K562 (cell line): ENCODE measurements around the gene EME2. TPM values are rescaled to one million over a fixed set of nuclear protein-coding genes. Genes with fewer than 3 reads are reported as not detected.
A peak's percentile ranks its signal among the peaks of the same experiment; 100 is the strongest.

ENCODE experiments used
- ATAC-seq: fragments of 200-7000 bp; cut with Tn5 transposase; 3 replicates; pipeline ENCODE4 v1.9.1; 2020; ENCODE audit warnings: moderate library complexity
- BruUV-seq: library from RNA; stranded (reverse); fragments of 400-500 nt; replicated peaks from 2 replicates; lab custom pipeline; 2021; lab: Mats Ljungman, UMichigan
- CTCF ChIA-PET: fragments of 300-600 bp; formaldehyde crosslinking; extraction: SDS; loops from one replicate; lab custom pipeline; 2021; ENCODE audit warnings: low intra/inter-chr PET ratio; lab: Yijun Ruan, JAX
- POLR2A ChIA-PET: fragments of 300-600, 350-650 bp; sonication (Branson Sonifier 250); formaldehyde crosslinking; extraction: SDS; loops from one replicate; lab custom pipeline; 2021; ENCODE audit warnings: antibody characterized with exemption, inconsistent platforms; lab: Yijun Ruan, JAX
- DNase-seq, 4 experiments: peaks; one replicate each; pipeline versions ENCODE4 v3.0.0 to v3.0.0-alpha.2; 2011 to 2018; ENCODE audit warnings: low spot score in 3 of 4, mixed read lengths in 3 of 4; ENCODE audit errors: extremely low read depth in 1 of 4
- FAIRE-seq: peaks from 2 replicates; lab custom pipeline; 2011; peaks lifted over from hg19 to GRCh38; lab: Jason Lieb, UNC
- H2AFZ ChIP-seq: 2 replicates; pipeline ENCODE4 v1.6.0; 2011; ENCODE audit warnings: low read depth, low read length, control low read depth, inconsistent platforms
- H3K27ac ChIP-seq: fragments of 200-600 bp; 3 replicates; pipeline ENCODE4 v1.8.0; 2011; ENCODE audit warnings: low read depth, mild to moderate bottlenecking, control low read depth, inconsistent platforms, low read length, moderate library complexity, mixed read lengths; ENCODE audit errors: extremely low read depth
- H3K27me3 ChIP-seq, 2 experiments: fragments of 300-600 bp in 1 of 2; 2 replicates in 1 of 2; 3 replicates in 1 of 2; pipeline versions ENCODE4 v1.6.0 to v1.8.0; 2011; ENCODE audit warnings: inconsistent platforms in 2 of 2, low read length in 2 of 2, mild to moderate bottlenecking in 1 of 2, mixed read lengths in 1 of 2, moderate library complexity in 1 of 2; ENCODE audit not compliant: control insufficient read depth in 2 of 2, insufficient read depth in 2 of 2
- H3K36me3 ChIP-seq: fragments of 300-600 bp; 3 replicates; pipeline ENCODE4 v1.8.0; 2011; ENCODE audit warnings: mild to moderate bottlenecking, low read length, inconsistent platforms; ENCODE audit not compliant: control insufficient read depth, insufficient read depth
- H3K4me1 ChIP-seq, 2 experiments: fragments of 200-600 bp in 1 of 2; replicated peaks in 1 of 2; 2 replicates in 1 of 2; 3 replicates in 1 of 2; pipeline versions ENCODE4 v1.5.1 to v1.8.0; 2011; ENCODE audit warnings: inconsistent platforms in 2 of 2, low read length in 2 of 2, mild to moderate bottlenecking in 1 of 2, mixed read lengths in 1 of 2, moderate library complexity in 1 of 2; ENCODE audit not compliant: control insufficient read depth in 2 of 2, insufficient read depth in 2 of 2
- H3K4me2 ChIP-seq: 2 replicates; pipeline ENCODE4 v1.6.1; 2011; ENCODE audit warnings: low read length, control low read depth, inconsistent platforms, mixed read lengths; ENCODE audit not compliant: insufficient read depth
- H3K4me3 ChIP-seq: fragments of 200-600 bp; sonication (generic), shearing (Covaris generic); 2 replicates; pipeline ENCODE4 v1.5.1; 2016; ENCODE audit warnings: control low read depth, inconsistent platforms
- H3K79me2 ChIP-seq: fragments of 200-600 bp; 3 replicates; pipeline ENCODE4 v1.8.0; 2011; ENCODE audit warnings: low read length, inconsistent platforms; ENCODE audit not compliant: control insufficient read depth, insufficient read depth
- H3K9ac ChIP-seq, 2 experiments: 2 replicates each; pipeline versions ENCODE4 v1.6.0 to v1.6.1; 2011; ENCODE audit warnings: low read depth in 2 of 2, low read length in 2 of 2, control low read depth in 1 of 2, inconsistent platforms in 1 of 2, mild to moderate bottlenecking in 1 of 2, mixed read lengths in 1 of 2; ENCODE audit not compliant: insufficient read depth in 1 of 2
- H3K9me1 ChIP-seq: one replicate; pipeline ENCODE4 v1.6.0; 2011; ENCODE audit warnings: inconsistent platforms, mild to moderate bottlenecking, low read length, moderate library complexity; ENCODE audit not compliant: control insufficient read depth, insufficient read depth
- H3K9me3 ChIP-seq: replicated peaks from 2 replicates; pipeline ENCODE4 v1.5.1; 2011; ENCODE audit warnings: low read depth, low read length, inconsistent platforms; ENCODE audit not compliant: control insufficient read depth, insufficient read depth
- H4K20me1 ChIP-seq: replicated peaks from 2 replicates; pipeline ENCODE4 v1.6.1; 2011; ENCODE audit warnings: low read length, inconsistent platforms, mixed read lengths; ENCODE audit not compliant: control insufficient read depth, insufficient read depth
- CREB1 ChIP-seq, 2 experiments: sonication (generic) in 1 of 2; formaldehyde crosslinking in 1 of 2; IDR thresholded peaks; 2 replicates each; pipeline versions ENCODE4 v1.6.1 to v1.8.0; 2012 to 2022; ENCODE audit warnings: inconsistent platforms in 1 of 2, mild to moderate bottlenecking in 1 of 2, missing genetic modification reagents in 1 of 2, moderate library complexity in 1 of 2
- DPF2 ChIP-seq: fragments of 450-650 bp; IDR thresholded peaks from 2 replicates; pipeline ENCODE4 v1.6.1; 2016
- GTF2E2 ChIP-seq: fragments of 200-800 bp; sonication (Bioruptor generic); IDR thresholded peaks from 2 replicates; pipeline ENCODE4 v1.6.1; 2016; ENCODE audit warnings: missing genetic modification characterization, missing compliant biosample characterization
- KLF1 ChIP-seq: fragments of 450-650 bp; IDR thresholded peaks from 2 replicates; pipeline ENCODE4 v1.6.1; 2016; ENCODE audit warnings: missing genetic modification characterization, missing compliant biosample characterization
- LEF1 ChIP-seq: fragments of 450-650 bp; IDR thresholded peaks from 2 replicates; pipeline ENCODE4 v1.6.1; 2016; ENCODE audit warnings: mild to moderate bottlenecking
- MXI1 ChIP-seq: IDR thresholded peaks from 2 replicates; pipeline ENCODE4 v1.6.1; 2011; ENCODE audit warnings: low read depth, mild to moderate bottlenecking, improper control_type of control experiment, low read length
- NFRKB ChIP-seq: fragments of 450-650 bp; IDR thresholded peaks from 2 replicates; pipeline ENCODE4 v1.6.1; 2016; ENCODE audit warnings: low read depth
- POLR2A ChIP-seq: fragments of 450-650 bp; conservative IDR thresholded peaks from 2 replicates; pipeline ENCODE4 v1.6.1; 2016
- PTBP1 ChIP-seq: fragments of 200-400 bp; formaldehyde crosslinking; IDR thresholded peaks from 2 replicates; pipeline ENCODE4 v1.6.1; 2017; ENCODE audit warnings: low read depth, low read length
- PURB ChIP-seq: sonication (generic); formaldehyde crosslinking; IDR thresholded peaks from 2 replicates; pipeline ENCODE4 v1.9.0; 2021; ENCODE audit warnings: low read depth, mild to moderate bottlenecking, missing genetic modification reagents
- STAG1 ChIP-seq: sonication (generic); formaldehyde crosslinking; IDR thresholded peaks from 2 replicates; pipeline ENCODE4 v1.5.0; 2020; ENCODE audit warnings: missing genetic modification reagents, borderline replicate concordance
- ZNF124 ChIP-seq: sonication (generic); formaldehyde crosslinking; IDR thresholded peaks from 2 replicates; pipeline ENCODE4 v1.8.1; 2022; ENCODE audit warnings: missing genetic modification reagents
- ZNF143 ChIP-seq: sonication (generic); formaldehyde crosslinking; IDR thresholded peaks from 2 replicates; pipeline ENCODE4 v1.9.0; 2022; ENCODE audit warnings: mild to moderate bottlenecking, missing genetic modification reagents
- ZNF224 ChIP-seq: sonication (generic); formaldehyde crosslinking; IDR thresholded peaks from 2 replicates; pipeline ENCODE4 v1.8.0; 2022; ENCODE audit warnings: mild to moderate bottlenecking, missing genetic modification reagents
- ZNF232 ChIP-seq: sonication (generic); formaldehyde crosslinking; IDR thresholded peaks from 2 replicates; pipeline ENCODE4 v1.8.0; 2022; ENCODE audit warnings: mild to moderate bottlenecking, missing genetic modification reagents
- ZNF551 ChIP-seq: fragments of 250-450 bp; sonication (Bioruptor Pico); IDR thresholded peaks from 2 replicates; pipeline ENCODE4 v1.5.0; 2021; ENCODE audit warnings: mild to moderate bottlenecking, moderate library complexity
- WGBS: fragments of 100-300 bp; shearing (Covaris generic); methylation state at CpG from one replicate; pipeline ENCODE4 v1.1.6; 2016; ENCODE audit warnings: low coverage, mixed read lengths; ENCODE audit not compliant: insufficient coverage; ENCODE audit errors: missing lambda C conversion rate; 5-methylcytosine and 5-hydroxymethylcytosine counted together
- in situ Hi-C: fragments of 300-500 bp; cut with MboI; formaldehyde crosslinking; loops from 4 replicates; pipeline ENCODE4 v1.15.0; 2018; ENCODE audit warnings: inconsistent platforms, mixed read lengths
- intact Hi-C: fragments of 100-400 bp; cut with micrococcal nuclease; formaldehyde crosslinking; loops from 2 replicates; pipeline ENCODE4 v1.14.2; 2022
- polyA plus RNA-seq, 8 experiments: library from polyadenylated mRNA; depleted of rRNA in 4 of 8; stranded (reverse) in 5 of 8; unstranded in 3 of 8; fragments of >200 nt; fragmentation: Nextera tagmentation in 2 of 8; fragmentation: Illumina TruSeq in 1 of 8; extraction: Ambion mirVana in 2 of 8; extraction: Trizol in 1 of 8; gene quantifications; 2 replicates each; pipeline versions ENCODE4 v1.2.1 to v1.2.3, GENCODE V29; 2011 to 2014; ENCODE audit warnings: inconsistent platforms in 1 of 8, missing spikeins in 1 of 8
- total RNA-seq, 7 experiments: library from RNA; depleted of rRNA in 6 of 7; stranded (reverse); fragments of >200 nt in 6 of 7; fragmentation: Illumina TruSeq in 2 of 7; extraction: Trizol in 2 of 7; gene quantifications; 2 replicates each; pipeline versions ENCODE4 v1.2.1 to v1.2.3, GENCODE V29; 2011 to 2021; ENCODE audit warnings: low replicate concordance in 1 of 7
- TF ChIP-seq, protein P1 (sequence below): sonication (generic); formaldehyde crosslinking; IDR thresholded peaks from 2 replicates; pipeline ENCODE4 v1.4.0; 2020; ENCODE audit warnings: mild to moderate bottlenecking, missing genetic modification reagents
- TF ChIP-seq, protein P2 (sequence below), 2 experiments: IDR thresholded peaks; 2 replicates each; pipeline ENCODE4 v1.6.1; 2011; ENCODE audit warnings: borderline replicate concordance in 1 of 2, control low read depth in 1 of 2, low read depth in 1 of 2, low read length in 1 of 2, mild to moderate bottlenecking in 1 of 2, mixed read lengths in 1 of 2, moderate library complexity in 1 of 2; ENCODE audit not compliant: insufficient read depth in 1 of 2, insufficient read length in 1 of 2, poor library complexity in 1 of 2, severe bottlenecking in 1 of 2; ENCODE audit errors: extremely low read depth in 1 of 2

EME2 gene
- total and polyA plus RNA-seq, 9 of the 15 experiments (the other 6 are each of a cell fraction or from before 2014, with no cell fraction given): 0.35 to 19.9 (median 3.5) TPM

DNA sequence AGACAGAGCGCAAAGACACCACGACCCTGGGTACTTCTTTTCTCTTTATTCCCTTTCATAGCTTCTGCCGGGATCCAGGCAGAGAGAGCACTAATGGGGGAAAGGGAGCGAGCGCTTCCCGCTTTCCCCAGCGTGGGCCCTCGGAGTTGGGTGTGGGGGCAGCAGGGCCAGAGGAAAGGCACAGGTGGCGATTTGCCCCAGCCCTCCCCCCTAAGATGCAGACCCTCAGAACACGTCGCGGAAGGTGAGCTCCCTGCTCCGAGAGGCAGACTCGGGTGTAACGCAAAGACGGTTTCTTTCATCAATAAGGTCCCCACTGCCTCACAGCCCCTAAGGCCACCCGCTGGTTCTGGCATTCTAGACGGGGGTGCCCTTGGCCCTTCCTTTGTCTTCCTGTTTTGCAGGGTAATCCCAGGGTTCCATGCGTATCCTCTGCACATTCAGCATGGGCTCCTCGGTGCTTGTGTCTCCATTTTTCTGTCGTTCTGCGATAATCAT is 697 bp upstream of the EME2 start:
- Histone ChIP-seq H3K36me3 (peaks cover 69% of the 10 kb centered on the region; the same call in 2 of the 3 replicates), H3K9ac (peak overlapping the region; percentile 93 to 95), H3K4me2 (peak overlapping the region; percentile 98), H3K4me1 (peaks cover 20 to 97% of the 10 kb centered on the region in 2 experiments; a peak in 4 of 5 replicates), H3K9me1 (peaks cover 2% of the 10 kb centered on the region), H3K79me2 (peaks cover 51% of the 10 kb centered on the region), H2AFZ (no peak overlapping the region; the same call in 1 of the 2 replicates), H3K4me3 (peak overlapping the region; percentile 96), H3K27ac (peak overlapping the region; percentile 96), H3K27me3 (no peaks in the 10 kb centered on the region), H4K20me1 (peaks cover 8% of the 10 kb centered on the region; the same call in 1 of the 2 replicates), H3K9me3 (no peaks in the 10 kb centered on the region)
- in situ Hi-C loops (no loop called here), intact Hi-C loops (no loop called here)
- BruUV-seq: TSS peak; percentile 91
- FAIRE-seq (peak; percentile 64), ATAC-seq (no peak), DNase-seq (no peak)
- ChIA-PET POLR2A (interaction anchor here (0.6 to 4.3 kb wide), 10 partner anchors 8 to 393 kb away, joined by 3 to 35 read pairs (median 4); partner anchors contain the start of genes FAHD1, HAGH, NUBP2 and RPS2), CTCF (interaction anchor here (2.6 kb wide), 1 partner anchor 158 kb away, joined by 8 read pairs; no protein-coding TSS in a partner anchor)
- WGBS: under 1% methylated on average over 20 of the region's 22 CpGs
- TF ChIP-seq MXI1 (0 out of 2 replicates have a peak, but pooled peaks have one; percentile 17), ZNF551 (CRISPR knock-in tag) (no peak), DPF2 (no peak), ZNF143 (no peak), LEF1 (no peak), NFRKB (no peak), ZNF232 (CRISPR knock-in tag) (0 out of 2 replicates have a peak, but pooled peaks have one; percentile 81), PURB (CRISPR knock-in tag) (no peak), PTBP1 (no peak), GTF2E2 (tag) (no peak), KLF1 (no peak), ZNF224 (CRISPR knock-in tag) (0 out of 2 replicates have a peak, but pooled peaks have one; percentile 52), STAG1 (CRISPR knock-in tag) (0 out of 2 replicates have a peak, but pooled peaks have one; percentile 9), POLR2A (peak; percentile 33; the same call in 1 of the 2 replicates), CREB1 (IDR thresholded peaks at IDR 0.05) (no peak), CREB1 (CRISPR knock-in tag; IDR thresholded peaks at IDR 0.05) (peak; percentile 41; the same call in 1 of the 2 replicates), ZNF124 (CRISPR knock-in tag) (no peak)
- TF ChIP-seq, protein P1, sequence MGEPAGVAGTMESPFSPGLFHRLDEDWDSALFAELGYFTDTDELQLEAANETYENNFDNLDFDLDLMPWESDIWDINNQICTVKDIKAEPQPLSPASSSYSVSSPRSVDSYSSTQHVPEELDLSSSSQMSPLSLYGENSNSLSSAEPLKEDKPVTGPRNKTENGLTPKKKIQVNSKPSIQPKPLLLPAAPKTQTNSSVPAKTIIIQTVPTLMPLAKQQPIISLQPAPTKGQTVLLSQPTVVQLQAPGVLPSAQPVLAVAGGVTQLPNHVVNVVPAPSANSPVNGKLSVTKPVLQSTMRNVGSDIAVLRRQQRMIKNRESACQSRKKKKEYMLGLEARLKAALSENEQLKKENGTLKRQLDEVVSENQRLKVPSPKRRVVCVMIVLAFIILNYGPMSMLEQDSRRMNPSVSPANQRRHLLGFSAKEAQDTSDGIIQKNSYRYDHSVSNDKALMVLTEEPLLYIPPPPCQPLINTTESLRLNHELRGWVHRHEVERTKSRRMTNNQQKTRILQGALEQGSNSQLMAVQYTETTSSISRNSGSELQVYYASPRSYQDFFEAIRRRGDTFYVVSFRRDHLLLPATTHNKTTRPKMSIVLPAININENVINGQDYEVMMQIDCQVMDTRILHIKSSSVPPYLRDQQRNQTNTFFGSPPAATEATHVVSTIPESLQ (CRISPR knock-in tag): no peak
- TF ChIP-seq, protein P2, sequence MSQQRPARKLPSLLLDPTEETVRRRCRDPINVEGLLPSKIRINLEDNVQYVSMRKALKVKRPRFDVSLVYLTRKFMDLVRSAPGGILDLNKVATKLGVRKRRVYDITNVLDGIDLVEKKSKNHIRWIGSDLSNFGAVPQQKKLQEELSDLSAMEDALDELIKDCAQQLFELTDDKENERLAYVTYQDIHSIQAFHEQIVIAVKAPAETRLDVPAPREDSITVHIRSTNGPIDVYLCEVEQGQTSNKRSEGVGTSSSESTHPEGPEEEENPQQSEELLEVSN (IDR thresholded peaks at IDR 0.05; ENCODE audit: borderline replicate concordance in 1 of 2, extremely low read depth in 1 of 2, insufficient read depth in 1 of 2, insufficient read length in 1 of 2, low read depth in 1 of 2, low read length in 1 of 2, poor library complexity in 1 of 2, severe bottlenecking in 1 of 2): peak in 1 of 2 experiments; percentile 16
